B cell (primary cell): ENCODE measurements around the gene SLC19A1. TPM values are rescaled to one million over a fixed set of nuclear protein-coding genes. Genes with fewer than 3 reads are reported as not detected.

Experiments used
- ATAC-seq: fragments of 200-7000 bp; cut with Tn5 transposase; one replicate; pipeline ENCODE4 v1.10.0; 2021; ENCODE audit warnings: low read depth, mild to moderate bottlenecking, moderate number of reproducible peaks, moderate library complexity
- CTCF ChIA-PET: fragments of 350-600 bp; sonication (Branson Sonifier 250); formaldehyde crosslinking; loops from one replicate; lab custom pipeline; 2021; ENCODE audit warnings: antibody characterized with exemption, inconsistent platforms; lab: Charles Lee
- POLR2A ChIA-PET: fragments of 350-600 bp; sonication (Branson Sonifier 250); formaldehyde crosslinking; loops from one replicate; lab custom pipeline; 2021; ENCODE audit warnings: antibody characterized with exemption; lab: Charles Lee
- DNase-seq: peaks from one replicate; pipeline ENCODE4 v3.0.0; 2013
- H2AFZ ChIP-seq: 2 replicates; pipeline ENCODE4 v1.6.1; 2012; ENCODE audit warnings: mild to moderate bottlenecking, low read depth, low read length; ENCODE audit not compliant: insufficient read depth, poor library complexity, severe bottlenecking
- H3K27ac ChIP-seq, 2 donors: 1 replicate in 1 of 2; 2 replicates in 1 of 2; pipeline ENCODE4 v1.5.1; 2012 to 2013; ENCODE audit warnings: low read length in 2 of 2, mild to moderate bottlenecking in 2 of 2, moderate library complexity in 1 of 2
- H3K27me3 ChIP-seq, 4 experiments: fragments of 200-600 bp in 1 of 4; sonication (generic) in 1 of 4; replicated peaks in 1 of 4; 1 replicate in 2 of 4; 2 replicates in 2 of 4; pipeline versions ENCODE4 v1.6.1 to v1.7.0; 2013 to 2016; ENCODE audit warnings: low read length in 3 of 4, mild to moderate bottlenecking in 2 of 4, mixed read lengths in 1 of 4, moderate library complexity in 1 of 4; ENCODE audit not compliant: insufficient read depth in 4 of 4, control insufficient read depth in 3 of 4; ENCODE audit errors: control extremely low read depth in 1 of 4
- H3K36me3 ChIP-seq, 2 experiments: replicated peaks in 1 of 2; 1 replicate in 1 of 2; 2 replicates in 1 of 2; pipeline versions ENCODE4 v1.6.1 to v1.7.1; 2013; ENCODE audit warnings: low read length in 1 of 2; ENCODE audit not compliant: insufficient read depth in 2 of 2, control insufficient read depth in 1 of 2; ENCODE audit errors: control extremely low read depth in 1 of 2, extremely low read depth in 1 of 2
- H3K4me1 ChIP-seq, 2 donors: fragments of 200-600 bp in 1 of 2; sonication (generic) in 1 of 2; 1 replicate in 1 of 2; 2 replicates in 1 of 2; pipeline versions ENCODE4 v1.5.1 to v1.6.1; 2013 to 2017; ENCODE audit warnings: low read length in 2 of 2; ENCODE audit not compliant: control insufficient read depth in 2 of 2, insufficient read depth in 2 of 2
- H3K4me2 ChIP-seq: replicated peaks from 2 replicates; pipeline ENCODE3; 2012; ENCODE audit warnings: mild to moderate bottlenecking, low read depth, low read length; ENCODE audit not compliant: poor library complexity, severe bottlenecking
- H3K4me3 ChIP-seq, 5 experiments: fragments of 200-600 bp in 1 of 5; sonication (generic) in 1 of 5; 1 replicate in 3 of 5; 2 replicates in 2 of 5; pipeline versions ENCODE4 v1.5.1 to v1.7.0; 2011 to 2016; ENCODE audit warnings: low read length in 4 of 5, mild to moderate bottlenecking in 4 of 5, low read depth in 2 of 5, control low read depth in 1 of 5, moderate library complexity in 1 of 5; ENCODE audit not compliant: insufficient read depth in 1 of 5; ENCODE audit errors: control extremely low read depth in 1 of 5, extremely low read depth in 1 of 5
- H3K79me2 ChIP-seq: fragments of 200-600 bp; sonication (generic); one replicate; pipeline ENCODE4 v1.6.0; 2016; ENCODE audit warnings: low read length; ENCODE audit not compliant: control insufficient read depth, insufficient read depth
- H3K9ac ChIP-seq: fragments of 200-600 bp; sonication (generic); 2 replicates; pipeline ENCODE4 v1.6.1; 2017; ENCODE audit warnings: mild to moderate bottlenecking, low read length, moderate library complexity
- H3K9me3 ChIP-seq, 3 donors: one replicate each; pipeline versions ENCODE4 v1.6.1 to v1.7.1; 2013; ENCODE audit warnings: low read length in 2 of 3; ENCODE audit not compliant: control insufficient read depth in 2 of 3, insufficient read depth in 1 of 3; ENCODE audit errors: control extremely low read depth in 1 of 3
- H4K20me1 ChIP-seq: 2 replicates; pipeline ENCODE4 v1.6.0; 2012; ENCODE audit warnings: mild to moderate bottlenecking, low read length; ENCODE audit not compliant: insufficient read depth, control insufficient read depth, poor library complexity, severe bottlenecking
- H3K27ac Mint-ChIP-seq: one replicate; pipeline ENCODE4 v1.8.0; 2021; ENCODE audit warnings: mixed read lengths
- H3K27me3 Mint-ChIP-seq: one replicate; pipeline ENCODE4 v1.8.0; 2021; ENCODE audit warnings: mixed read lengths
- H3K4me1 Mint-ChIP-seq: one replicate; pipeline ENCODE4 v1.8.0; 2021; ENCODE audit warnings: mixed read lengths
- H3K4me3 Mint-ChIP-seq: one replicate; pipeline ENCODE4 v1.8.0; 2021; ENCODE audit warnings: mixed read lengths
- H3K9me3 Mint-ChIP-seq: one replicate; pipeline ENCODE4 v1.8.0; 2022; ENCODE audit warnings: mixed read lengths; ENCODE audit not compliant: insufficient read depth
- EZH2 ChIP-seq: IDR thresholded peaks from 2 replicates; pipeline ENCODE4 v1.6.1; 2012; ENCODE audit warnings: borderline replicate concordance, low read depth, mild to moderate bottlenecking, moderate library complexity, low read length; ENCODE audit not compliant: insufficient read depth, poor library complexity, severe bottlenecking
- WGBS: methylation state at CpG from one replicate; pipeline ENCODE4 v1.1.5; 2013; ENCODE audit warnings: missing lambda C conversion rate; ENCODE audit not compliant: insufficient coverage; 5-methylcytosine and 5-hydroxymethylcytosine counted together
- intact Hi-C: fragments of 100-400 bp; cut with micrococcal nuclease; formaldehyde crosslinking; loops from one replicate; pipeline ENCODE4 v1.10.0; 2022
- polyA plus RNA-seq: library from polyadenylated mRNA; depleted of rRNA; stranded (reverse); fragments of >200 nt; gene quantifications from 2 replicates; pipeline ENCODE4 v1.2.3, GENCODE V29; 2012
- total RNA-seq, 2 donors: library from RNA; stranded (reverse); fragments of 120-200 nt in 1 of 2; gene quantifications; 1 replicate in 1 of 2; 2 replicates in 1 of 2; pipeline versions ENCODE4 v1.2.3 to v1.2.4, GENCODE V29; 2013 to 2022
- TF ChIP-seq, protein P1 (sequence below): fragments of 200-600 bp; IDR thresholded peaks from one replicate; pipeline ENCODE4 v1.8.0; 2022; ENCODE audit warnings: antibody characterized with exemption, mild to moderate bottlenecking

Gene SLC19A1
- total and polyA plus RNA-seq, 2 donors (not counting 1 experiment from before 2014, with no cell fraction given): 8.7 to 10.1 TPM

DNA sequence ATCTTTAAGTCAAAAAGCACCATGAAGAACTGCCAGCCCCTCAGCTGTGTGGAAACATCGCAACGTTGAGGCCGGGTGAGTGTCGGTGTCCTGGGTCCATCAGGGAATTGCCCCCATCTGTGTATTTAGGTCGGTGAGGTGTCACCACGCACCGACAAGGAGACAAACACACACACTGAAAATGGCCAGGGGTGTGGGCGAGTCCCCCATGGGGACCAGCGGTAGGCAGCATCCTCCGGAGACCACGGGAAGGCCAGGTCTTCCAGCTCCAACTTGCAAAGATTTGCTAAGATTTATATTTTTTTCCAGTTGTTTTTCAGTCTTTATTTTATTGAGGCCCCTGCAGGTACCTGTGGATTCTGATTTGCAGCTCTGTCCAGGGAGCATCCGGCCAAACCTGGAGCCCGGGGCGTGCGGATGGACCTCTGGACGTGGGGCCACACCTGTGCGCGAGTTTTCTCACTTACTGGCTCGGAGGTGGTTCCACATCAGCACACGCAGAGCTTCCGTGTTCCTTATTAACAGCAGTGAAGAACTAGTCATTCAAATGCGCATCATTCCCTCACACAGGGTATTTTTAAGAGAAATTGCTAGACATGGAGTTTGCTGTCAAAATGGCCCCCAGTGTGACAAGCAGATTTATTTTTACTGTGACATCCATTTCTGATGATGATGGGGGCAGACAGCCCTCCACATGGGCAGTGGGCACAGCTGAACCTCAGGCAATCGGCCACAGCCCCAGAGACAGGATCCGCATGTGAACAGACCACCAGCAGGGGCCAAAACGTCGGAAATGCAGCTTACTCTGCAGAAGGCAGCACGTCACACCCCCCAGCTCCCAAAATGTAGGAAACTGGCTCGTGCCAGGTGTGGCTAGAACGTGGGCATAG, 17.2 kb upstream of the SLC19A1 start:
- Histone ChIP-seq H3K27ac (no peak overlapping the region), H3K27me3 (no peaks in the 10 kb centered on the region), H3K36me3 (no peaks in the 10 kb centered on the region), H3K9me3 (no peaks in the 10 kb centered on the region), H3K4me2 (no peak overlapping the region), H3K4me1 (peaks cover 0 to 17% of the 10 kb centered on the region in 2 donors), H3K79me2 (no peaks in the 10 kb centered on the region), H4K20me1 (no peaks in the 10 kb centered on the region), H2AFZ (no peak overlapping the region), H3K4me3 (no peak overlapping the region), H3K9ac (no peak overlapping the region)
- TF ChIP-seq EZH2: no peak
- TF ChIP-seq, protein P1, sequence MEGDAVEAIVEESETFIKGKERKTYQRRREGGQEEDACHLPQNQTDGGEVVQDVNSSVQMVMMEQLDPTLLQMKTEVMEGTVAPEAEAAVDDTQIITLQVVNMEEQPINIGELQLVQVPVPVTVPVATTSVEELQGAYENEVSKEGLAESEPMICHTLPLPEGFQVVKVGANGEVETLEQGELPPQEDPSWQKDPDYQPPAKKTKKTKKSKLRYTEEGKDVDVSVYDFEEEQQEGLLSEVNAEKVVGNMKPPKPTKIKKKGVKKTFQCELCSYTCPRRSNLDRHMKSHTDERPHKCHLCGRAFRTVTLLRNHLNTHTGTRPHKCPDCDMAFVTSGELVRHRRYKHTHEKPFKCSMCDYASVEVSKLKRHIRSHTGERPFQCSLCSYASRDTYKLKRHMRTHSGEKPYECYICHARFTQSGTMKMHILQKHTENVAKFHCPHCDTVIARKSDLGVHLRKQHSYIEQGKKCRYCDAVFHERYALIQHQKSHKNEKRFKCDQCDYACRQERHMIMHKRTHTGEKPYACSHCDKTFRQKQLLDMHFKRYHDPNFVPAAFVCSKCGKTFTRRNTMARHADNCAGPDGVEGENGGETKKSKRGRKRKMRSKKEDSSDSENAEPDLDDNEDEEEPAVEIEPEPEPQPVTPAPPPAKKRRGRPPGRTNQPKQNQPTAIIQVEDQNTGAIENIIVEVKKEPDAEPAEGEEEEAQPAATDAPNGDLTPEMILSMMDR: no peak
- H3K9me3 Mint-ChIP-seq: peaks cover 5% of the 10 kb centered on the region
- no peak overlapping the region for H3K27ac Mint-ChIP-seq
- intact Hi-C loops: no loop called here
- H3K4me3 Mint-ChIP-seq: no peak overlapping the region
- ChIA-PET POLR2A (interaction anchor here (0.9 kb wide), 1 partner anchor 76 kb away, joined by 4 read pairs; no protein-coding TSS in a partner anchor), CTCF (no interaction called here)
- peaks cover 11% of the 10 kb centered on the region for H3K4me1 Mint-ChIP-seq
- H3K27me3 Mint-ChIP-seq: peaks cover 11% of the 10 kb centered on the region
- ATAC-seq (no peak), DNase-seq (no peak)
- 88% methylated on average over 28 of the region's 29 CpGs for WGBS
